ENCODE measurements around the gene MED13.

- no peak for TF ChIP-seq ELF4 (IDR thresholded peaks at IDR 0.05)
- no peak for TF ChIP-seq TARDBP (IDR thresholded peaks at IDR 0.05)
- no peak for TF ChIP-seq ARNT (IDR thresholded peaks at IDR 0.05)
Observed at GRCh38 chr17:62038248-62038647, 26.8 kb downstream of the MED13 start.

Data from HEK293T (cell line).